SH-SY5Y (cell line): Measurements from ENCODE around the gene ATP2B2.

Experiments
- GATA2 ChIP-seq: IDR thresholded peaks from 2 replicates; pipeline ENCODE4 v1.6.1; 2011; ENCODE audit warnings: mild to moderate bottlenecking, low read depth, low read length
- GATA3 ChIP-seq: IDR thresholded peaks from 2 replicates; pipeline ENCODE4 v1.6.1; 2011; ENCODE audit warnings: low read depth, mild to moderate bottlenecking, low read length, moderate library complexity

ATP2B2 gene

GRCh38 chr3:10505050-10505790 lies at the start of gene ATP2B2:
Gene ATP2B2 (minus strand): TSS chr3:10505586. CDS start chr3:10449543, 56,043 bp downstream.
- TF ChIP-seq GATA2 (0 out of 2 replicates have a peak, but pooled peaks have one; percentile 27), GATA3 (no peak)

DNA sequence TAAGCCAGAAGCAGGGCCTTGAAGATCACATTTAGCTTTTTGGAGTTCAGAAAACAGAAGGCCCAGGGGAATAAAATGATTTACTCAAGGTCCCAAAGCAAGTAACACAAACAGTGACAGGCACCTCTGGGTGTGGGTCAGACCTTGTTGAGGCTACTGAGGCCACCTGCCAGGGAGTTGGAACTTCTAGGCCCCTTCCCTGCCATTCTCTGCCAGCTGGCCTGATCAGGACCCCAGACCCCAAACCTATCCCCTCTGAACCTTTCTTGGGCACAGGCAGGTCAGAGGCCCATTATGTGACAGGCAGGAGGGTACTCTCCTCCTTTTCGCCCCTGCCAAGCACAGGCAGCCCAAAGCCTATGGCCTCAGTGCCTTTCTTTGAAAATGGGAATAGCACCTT lies 49.4 kb upstream of the ATP2B2 start:
- no peak for TF ChIP-seq GATA2
- no peak for TF ChIP-seq GATA3

- TF ChIP-seq GATA3 = no peak
- TF ChIP-seq GATA2 = no peak
Measured at GRCh38 chr3:10554236-10554611, 48.8 kb upstream of the ATP2B2 start.

DNA sequence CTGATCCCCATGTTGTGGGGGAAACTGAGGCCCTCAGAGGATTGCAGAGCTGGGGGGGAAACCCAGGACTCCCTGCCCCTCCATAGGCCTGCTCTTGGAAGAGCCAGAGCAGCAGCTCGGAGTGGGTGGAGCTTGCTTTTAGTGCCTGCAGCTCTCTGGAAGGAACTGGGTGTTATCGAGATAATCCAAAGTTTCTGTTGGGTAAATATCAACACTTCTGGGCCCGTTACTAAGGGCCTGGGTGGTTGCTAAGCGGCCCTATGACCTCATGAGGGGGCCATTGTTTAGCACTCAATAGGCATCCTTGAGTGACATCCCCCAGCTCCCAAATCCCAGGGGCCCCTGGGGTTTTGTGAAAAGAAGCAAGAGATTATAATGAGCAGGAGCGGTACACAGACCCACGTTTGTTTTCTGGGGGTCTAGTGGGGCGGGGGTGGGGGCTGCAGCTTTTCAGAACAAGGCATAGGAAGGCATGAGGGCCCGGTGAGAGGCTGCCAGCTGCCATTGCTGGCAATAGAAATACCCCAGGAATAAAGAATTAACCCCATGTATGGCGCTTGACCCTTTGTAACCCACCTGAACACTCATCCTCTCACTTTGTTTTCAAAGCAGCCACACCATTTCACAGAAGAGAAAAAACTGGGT lies 48.3 kb upstream of the ATP2B2 start:
- no peak for TF ChIP-seq GATA2

- TF ChIP-seq GATA3 (no peak), GATA2 (no peak)
Measured at GRCh38 chr3:10552631-10552943, 47.2 kb upstream of the ATP2B2 start.

- no peak for TF ChIP-seq GATA3
- TF ChIP-seq GATA2 = no peak
Measured at GRCh38 chr3:10551821-10552630, 46.6 kb upstream of the ATP2B2 start.

- TF ChIP-seq GATA3 (no peak), GATA2 (no peak)
Measured at GRCh38 chr3:10551139-10551538, 45.8 kb upstream of the ATP2B2 start.

- no peak for TF ChIP-seq GATA3
- no peak for TF ChIP-seq GATA2
Measured at GRCh38 chr3:10550705-10551104, 45.3 kb upstream of the ATP2B2 start.

GRCh38 chr3:10549617-10550230 lies 44.3 kb upstream of the ATP2B2 start:
- TF ChIP-seq GATA3 (no peak), GATA2 (no peak)

- TF ChIP-seq GATA3 (no peak), GATA2 (no peak)
Measured at GRCh38 chr3:10548992-10549391, 43.6 kb upstream of the ATP2B2 start.

DNA sequence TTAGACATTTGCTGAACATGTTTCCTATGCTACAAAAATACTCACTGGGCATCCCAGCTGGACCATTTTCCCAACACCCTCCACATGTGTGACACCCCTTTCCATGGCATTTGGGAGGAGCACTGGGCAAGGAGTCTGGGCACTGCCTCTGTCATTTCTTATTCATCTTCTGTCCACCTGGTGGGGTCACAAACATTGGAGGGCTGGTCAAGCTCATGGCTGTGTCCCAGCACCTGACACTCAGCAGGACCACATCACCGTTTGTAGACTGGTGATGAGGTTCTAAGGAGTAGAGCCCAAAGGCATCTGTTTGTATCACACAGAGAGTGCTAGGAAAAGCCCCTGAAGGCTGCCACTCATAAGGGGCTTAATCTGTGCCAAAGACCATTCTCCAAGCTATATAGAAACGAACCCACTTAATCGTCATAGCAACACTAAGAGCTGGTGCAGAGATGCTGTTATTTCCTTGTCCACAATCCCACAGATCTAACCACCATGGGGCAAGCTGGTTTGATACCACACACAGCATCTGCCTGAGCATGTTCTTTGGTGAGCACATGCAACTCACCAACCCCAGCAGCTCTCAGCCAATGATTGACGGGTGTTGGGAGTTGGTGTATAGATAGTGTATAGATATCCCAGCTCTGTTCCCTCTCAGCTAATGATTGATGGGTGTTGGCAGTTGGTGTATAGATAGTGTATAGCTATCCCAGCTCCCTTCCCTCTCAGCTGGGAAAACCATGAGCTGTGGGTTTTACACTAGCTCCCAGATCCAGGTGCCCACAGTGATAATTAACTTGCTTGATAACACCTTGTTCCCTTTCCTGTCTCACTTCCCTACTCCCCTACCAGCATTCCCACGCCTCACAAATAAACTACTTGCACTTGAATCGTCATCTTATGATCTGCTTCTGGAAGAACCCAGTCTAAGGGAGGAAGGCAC lies 42.7 kb upstream of the ATP2B2 start:
- no peak for TF ChIP-seq GATA2
- no peak for TF ChIP-seq GATA3

- no peak for TF ChIP-seq GATA2
- TF ChIP-seq GATA3 = no peak
Measured at GRCh38 chr3:10547413-10547812, 42.0 kb upstream of the ATP2B2 start.

- no peak for TF ChIP-seq GATA3
- no peak for TF ChIP-seq GATA2
Measured at GRCh38 chr3:10546820-10547263, 41.5 kb upstream of the ATP2B2 start.
